ENCODE results near the gene FAM72B.
"Not testable (repeated sequence)": the region's sequence is repeated elsewhere in the genome, so short reads cannot be mapped to it uniquely, and the experiment has no call there.

FAM72B gene

GRCh38 chr1:121184290-121185127 lies at the start of gene FAM72B, which contains the start of gene SRGAP2C:
Gene FAM72B, minus strand, starts transcription at chr1:121184340. Its CDS starts 851 bp downstream, at chr1:121183489.
Gene SRGAP2C, plus strand, starts transcription at chr1:121184975. Its CDS starts 2,472 bp downstream, at chr1:121187447.
- peak; percentile 78 to 89 (median 85) for DNase-seq (ENCODE audit: low read depth in 2 of 3, low spot score in 1 of 3)

- not testable (repeated sequence) for DNase-seq (ENCODE audit: low read depth in 2 of 3, low spot score in 1 of 3)
Measured at GRCh38 chr1:121232445-121233125, 48.4 kb upstream of the FAM72B start.

- not testable (repeated sequence) for DNase-seq (ENCODE audit: low read depth in 2 of 3, low spot score in 1 of 3)
Measured at GRCh38 chr1:121230636-121231035, 46.5 kb upstream of the FAM72B start.

- DNase-seq (ENCODE audit: low read depth in 2 of 3, low spot score in 1 of 3), result not testable (repeated sequence)
Measured at GRCh38 chr1:121227544-121228330, 43.6 kb upstream of the FAM72B start.

- DNase-seq (ENCODE audit: low read depth in 2 of 3, low spot score in 1 of 3), result not testable (repeated sequence)
Measured at GRCh38 chr1:121226925-121227324, 42.8 kb upstream of the FAM72B start.

- DNase-seq (ENCODE audit: low read depth in 2 of 3, low spot score in 1 of 3), result not testable (repeated sequence)
Measured at GRCh38 chr1:121226295-121226904, 42.3 kb upstream of the FAM72B start.

GRCh38 chr1:121224714-121225113 lies 40.6 kb upstream of the FAM72B start:
- not testable (repeated sequence) for DNase-seq (ENCODE audit: low read depth in 2 of 3, low spot score in 1 of 3)

DNA sequence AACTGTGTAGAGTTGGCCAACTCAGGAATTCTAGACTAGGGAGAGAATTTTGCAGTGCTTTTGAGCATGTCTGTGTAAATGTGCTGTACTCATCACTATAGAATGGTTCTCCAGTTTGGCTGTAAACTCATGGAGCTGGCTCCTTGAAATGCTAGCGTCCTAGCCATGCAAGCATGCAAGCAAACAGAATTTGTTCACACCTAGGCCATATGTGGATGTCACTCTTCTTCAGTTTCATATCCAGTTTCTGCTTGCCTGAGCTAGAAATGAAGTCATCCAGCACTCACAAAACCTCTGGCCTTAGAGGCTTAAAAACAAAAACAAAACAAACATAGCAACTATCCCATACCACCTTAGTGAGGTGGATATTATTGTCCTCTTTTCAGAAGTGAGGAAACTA lies 37.6 kb upstream of the FAM72B start:
- DNase-seq (ENCODE audit: low read depth in 2 of 3, low spot score in 1 of 3), result not testable (repeated sequence)

- DNase-seq (ENCODE audit: low read depth in 2 of 3, low spot score in 1 of 3), result not testable (repeated sequence)
Measured at GRCh38 chr1:121216676-121217075, 32.5 kb upstream of the FAM72B start.

- DNase-seq (ENCODE audit: low read depth in 2 of 3, low spot score in 1 of 3), result not testable (repeated sequence)
Measured at GRCh38 chr1:121215699-121216417, 31.7 kb upstream of the FAM72B start.

DNA sequence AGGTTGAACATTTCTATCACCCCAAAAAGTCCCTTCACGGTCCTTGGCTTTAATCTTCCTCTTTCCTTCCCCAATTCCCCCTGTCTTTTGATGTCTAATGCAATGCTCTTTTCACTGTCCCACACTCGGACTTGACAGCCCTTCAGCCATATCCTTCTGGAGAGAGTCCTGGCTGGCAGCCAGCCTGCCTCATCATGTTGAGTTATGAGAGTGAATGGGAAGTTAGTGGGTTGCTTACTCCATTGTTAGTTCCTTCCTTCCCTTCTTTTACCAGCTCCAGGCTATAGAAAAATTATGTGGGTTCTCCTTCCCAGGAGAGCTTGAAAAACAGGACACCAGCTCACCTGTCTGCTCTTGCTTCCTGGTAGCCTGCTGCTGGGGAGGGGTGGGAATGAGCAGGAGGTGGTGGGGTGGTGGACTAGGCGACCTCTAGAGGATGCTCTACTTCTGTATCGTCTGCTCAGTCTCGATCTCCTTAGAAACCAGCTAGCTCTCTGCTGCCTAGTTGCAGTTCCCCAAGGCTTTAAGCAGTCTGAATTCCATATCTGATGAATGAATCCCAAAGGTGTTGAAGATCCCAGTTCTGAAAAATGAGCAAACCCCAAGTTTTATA lies 30.5 kb upstream of the FAM72B start:
- not testable (repeated sequence) for DNase-seq (ENCODE audit: low read depth in 2 of 3, low spot score in 1 of 3)

GRCh38 chr1:121213491-121213890 lies 29.4 kb upstream of the FAM72B start:
- not testable (repeated sequence) for DNase-seq (ENCODE audit: low read depth in 2 of 3, low spot score in 1 of 3)

DNA sequence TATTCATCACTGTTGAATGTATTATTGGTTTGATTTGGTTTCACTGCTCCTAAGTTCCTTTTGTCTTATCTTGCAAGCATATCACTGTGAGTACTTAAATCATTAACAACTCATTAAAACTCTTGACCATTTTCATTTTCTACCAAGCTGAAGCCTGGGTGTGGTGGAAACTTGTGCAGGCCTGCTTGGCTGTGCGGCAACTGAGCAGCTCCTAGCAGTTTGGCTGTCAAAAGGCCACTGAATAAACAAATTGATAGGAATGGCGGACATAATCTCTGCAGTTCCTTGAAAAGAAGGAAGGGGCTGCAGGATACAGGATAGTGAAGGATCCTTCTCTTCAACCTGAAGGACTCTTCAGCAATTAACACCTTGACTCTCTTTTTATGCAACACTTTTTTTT lies 26.6 kb upstream of the FAM72B start:
- DNase-seq (ENCODE audit: low read depth in 2 of 3, low spot score in 1 of 3), result not testable (repeated sequence)

GRCh38 chr1:121208375-121208774 lies 24.2 kb upstream of the FAM72B start:
- DNase-seq (ENCODE audit: low read depth in 2 of 3, low spot score in 1 of 3), result not testable (repeated sequence)

- DNase-seq (ENCODE audit: low read depth in 2 of 3, low spot score in 1 of 3), result not testable (repeated sequence)
Measured at GRCh38 chr1:121207328-121207727, 23.2 kb upstream of the FAM72B start.

- not testable (repeated sequence) for DNase-seq (ENCODE audit: low read depth in 2 of 3, low spot score in 1 of 3)
Measured at GRCh38 chr1:121205786-121206711, 21.9 kb upstream of the FAM72B start.

DNA sequence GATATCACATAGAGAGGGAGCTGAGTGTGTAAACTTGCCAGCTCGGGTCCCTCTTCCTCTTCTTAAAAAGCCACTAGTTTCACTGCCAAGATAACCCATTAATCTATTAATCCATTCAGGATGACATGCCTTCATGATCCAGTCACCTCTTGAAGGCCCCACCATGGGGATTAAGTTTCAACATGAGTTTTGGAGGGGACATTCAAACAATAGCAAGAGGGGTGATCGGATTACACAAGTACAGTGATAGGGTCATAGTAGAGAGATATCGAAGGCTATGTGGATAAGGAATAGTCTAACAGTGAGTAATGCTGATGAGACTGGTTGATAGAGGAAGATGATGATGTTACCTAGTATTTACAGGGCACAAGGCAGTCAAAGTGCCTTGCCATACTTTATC lies 18.8 kb upstream of the FAM72B start:
- not testable (repeated sequence) for DNase-seq (ENCODE audit: low read depth in 2 of 3, low spot score in 1 of 3)

All from stimulated activated CD4-positive, alpha-beta T cell treated with anti-CD3 and anti-CD28 coated beads, Interleukin-12 subunit alpha, Interleukin-12 subunit beta, amount 100 ng/mL, for 48 hours (primary cell).